ENCODE measurements around the gene CDKN2B. TPM values are rescaled to one million over a fixed set of nuclear protein-coding genes. Genes with fewer than 3 reads are reported as not detected.

The CDKN2B gene
- polyA plus RNA-seq, 1 of the 3 experiments (the other 2 are of a cell fraction): 6.3 TPM

DNA sequence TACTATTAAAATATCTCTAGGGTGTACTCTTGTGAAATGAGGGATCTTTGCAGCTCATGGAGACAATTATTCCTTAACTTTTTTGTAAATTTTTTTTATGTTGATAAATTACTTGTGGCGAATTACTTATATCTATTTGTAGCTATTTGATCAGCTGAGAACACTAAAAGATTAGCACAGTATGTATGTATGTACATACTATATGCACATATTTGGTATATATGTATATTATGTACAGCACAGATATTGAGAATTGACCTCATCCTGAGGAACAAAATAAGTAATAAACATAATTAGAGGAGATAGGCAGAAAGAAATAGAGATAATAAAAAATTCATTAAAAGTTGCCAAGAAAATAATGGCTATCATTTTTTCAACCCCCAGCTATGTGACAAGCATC is 26.7 kb downstream of the CDKN2B start:
- ChIA-PET POLR2A (no interaction called here), CTCF (interaction anchor here (1.4 to 2.5 kb wide), 3 partner anchors 14 to 183 kb away, joined by 3 to 15 read pairs (median 7); partner anchors contain the start of gene CDKN2B)
- Histone ChIP-seq H3K4me2 (no peak overlapping the region), H4K20me1 (ENCODE audit: insufficient read depth) (no peaks in the 10 kb centered on the region), H3K36me3 (replicated peaks in 1 of 2; ENCODE audit: control insufficient read depth in 1 of 2, insufficient read depth in 2 of 2, low read length in 1 of 2) (no peaks in the 10 kb centered on the region), H3K27me3 (ENCODE audit: insufficient read depth) (peaks cover 17% of the 10 kb centered on the region; the same call in 1 of the 2 replicates), H3F3A (replicated peaks; ENCODE audit: insufficient read depth) (no peaks in the 10 kb centered on the region), H2AFZ (ENCODE audit: low read depth) (no peak overlapping the region), H3K9ac (no peak overlapping the region), H3K79me2 (ENCODE audit: insufficient read depth) (no peaks in the 10 kb centered on the region), H3K9me3 (no peaks in the 10 kb centered on the region), H3K4me3 (ENCODE audit: low read depth in 2 of 2, low read length in 1 of 2) (no peak overlapping the region), H3K27ac (ENCODE audit: low read depth in 2 of 2, low read length in 1 of 2) (no peak overlapping the region), H3K4me1 (ENCODE audit: control insufficient read depth in 1 of 2, insufficient read depth in 2 of 2, low read depth in 1 of 2, low read length in 1 of 2) (no peaks in the 10 kb centered on the region; a peak in 1 of 4 replicates), H3K9me2 (no peaks in the 10 kb centered on the region)
- no peak for DNase-seq
- TF ChIP-seq NRF1 (IDR thresholded peaks at IDR 0.05; ENCODE audit: low read depth, low read length) (no peak), RCOR1 (IDR thresholded peaks at IDR 0.05; ENCODE audit: low read length) (no peak), YY1 (IDR thresholded peaks at IDR 0.05; ENCODE audit: low read depth) (no peak)
- WGBS (ENCODE audit: low lambda C conversion rate): 19% methylated on average over 1 of the region's 1 CpG

DNA sequence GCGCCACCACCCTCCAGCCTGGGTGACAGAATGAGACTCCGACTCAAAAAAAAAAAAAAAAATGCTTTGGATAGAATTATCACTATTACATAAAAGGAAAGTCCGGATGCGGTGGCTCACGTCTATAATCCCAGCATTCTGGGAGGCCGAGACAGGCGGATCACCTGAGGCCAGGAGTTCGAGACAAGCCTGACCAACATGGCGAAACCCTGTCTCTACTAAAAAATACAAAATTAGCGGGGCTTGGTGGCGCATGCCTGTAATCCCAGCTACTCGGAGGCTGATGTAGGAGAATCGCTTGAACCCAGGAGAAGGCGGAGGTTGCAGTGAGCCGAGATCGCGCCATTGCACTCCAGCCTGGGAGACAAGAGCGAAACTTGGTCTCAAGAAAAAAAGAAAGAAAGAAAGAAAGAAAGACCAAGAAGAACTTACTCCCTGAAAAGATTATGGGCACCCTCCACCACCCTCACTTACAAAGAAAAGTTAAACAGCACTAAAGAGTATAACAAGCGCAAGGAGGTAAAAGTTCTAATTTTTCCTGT is 32.7 kb downstream of the CDKN2B start:
- no peaks in the 10 kb centered on the region for H3K9me2 ChIP-seq
- H3F3A ChIP-seq (replicated peaks; ENCODE audit: insufficient read depth): peaks cover 11% of the 10 kb centered on the region
- DNase-seq: no peak
- no peaks in the 10 kb centered on the region for H3K9me3 ChIP-seq
- ChIA-PET POLR2A (interaction anchor here (0.5 kb wide), 1 partner anchor 14 kb away, joined by 3 read pairs; no protein-coding TSS in a partner anchor), CTCF (interaction anchor here (1.0 to 3.8 kb wide), 3 partner anchors 32 to 580 kb away, joined by 3 to 20 read pairs (median 6); partner anchors contain the start of gene CDKN2B)
- H2AFZ ChIP-seq (ENCODE audit: low read depth): no peak overlapping the region
- no peak overlapping the region for H3K4me2 ChIP-seq
- H3K4me3 ChIP-seq (ENCODE audit: low read depth in 2 of 2, low read length in 1 of 2): no peak overlapping the region
- TF ChIP-seq NRF1 (IDR thresholded peaks at IDR 0.05; ENCODE audit: low read depth, low read length) (no peak), ELF1 (IDR thresholded peaks at IDR 0.05) (no peak), SMC3 (IDR thresholded peaks at IDR 0.05; ENCODE audit: low read depth, low read length) (no peak), YY1 (IDR thresholded peaks at IDR 0.05; ENCODE audit: low read depth) (no peak), RCOR1 (IDR thresholded peaks at IDR 0.05; ENCODE audit: low read length) (no peak), FOXJ3 (CRISPR knock-in tag; IDR thresholded peaks at IDR 0.05) (no peak), TEAD4 (IDR thresholded peaks at IDR 0.05; ENCODE audit: borderline replicate concordance, insufficient read depth) (no peak), POLR2AphosphoS5 (IDR thresholded peaks at IDR 0.05; ENCODE audit: low read depth, low read length) (no peak), EP300 (IDR thresholded peaks at IDR 0.05; ENCODE audit: borderline replicate concordance in 1 of 2, low read depth in 1 of 2, low read length in 1 of 2) (no peak), GABPA (IDR thresholded peaks at IDR 0.05; ENCODE audit: low read depth) (no peak), GATA2 (CRISPR knock-in tag; IDR thresholded peaks at IDR 0.05) (no peak), FOSL2 (IDR thresholded peaks at IDR 0.05; ENCODE audit: borderline replicate concordance, low read depth) (no peak), RXRA (IDR thresholded peaks at IDR 0.05; ENCODE audit: borderline replicate concordance, low read depth) (no peak), FOXM1 (IDR thresholded peaks at IDR 0.05; ENCODE audit: low read depth) (no peak), MEF2A (IDR thresholded peaks at IDR 0.05; ENCODE audit: borderline replicate concordance, low read depth) (no peak)
- TF ChIP-seq, protein P1, sequence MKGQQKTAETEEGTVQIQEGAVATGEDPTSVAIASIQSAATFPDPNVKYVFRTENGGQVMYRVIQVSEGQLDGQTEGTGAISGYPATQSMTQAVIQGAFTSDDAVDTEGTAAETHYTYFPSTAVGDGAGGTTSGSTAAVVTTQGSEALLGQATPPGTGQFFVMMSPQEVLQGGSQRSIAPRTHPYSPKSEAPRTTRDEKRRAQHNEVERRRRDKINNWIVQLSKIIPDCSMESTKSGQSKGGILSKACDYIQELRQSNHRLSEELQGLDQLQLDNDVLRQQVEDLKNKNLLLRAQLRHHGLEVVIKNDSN (IDR thresholded peaks at IDR 0.05; ENCODE audit: borderline replicate concordance, low read depth): no peak
- TF ChIP-seq, protein P2, sequence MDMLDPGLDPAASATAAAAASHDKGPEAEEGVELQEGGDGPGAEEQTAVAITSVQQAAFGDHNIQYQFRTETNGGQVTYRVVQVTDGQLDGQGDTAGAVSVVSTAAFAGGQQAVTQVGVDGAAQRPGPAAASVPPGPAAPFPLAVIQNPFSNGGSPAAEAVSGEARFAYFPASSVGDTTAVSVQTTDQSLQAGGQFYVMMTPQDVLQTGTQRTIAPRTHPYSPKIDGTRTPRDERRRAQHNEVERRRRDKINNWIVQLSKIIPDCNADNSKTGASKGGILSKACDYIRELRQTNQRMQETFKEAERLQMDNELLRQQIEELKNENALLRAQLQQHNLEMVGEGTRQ (IDR thresholded peaks at IDR 0.05; ENCODE audit: borderline replicate concordance, low read depth, low read length): no peak
- H3K79me2 ChIP-seq (ENCODE audit: insufficient read depth): no peaks in the 10 kb centered on the region
- peaks cover 70% of the 10 kb centered on the region for H3K27me3 ChIP-seq (ENCODE audit: insufficient read depth)
- H3K9ac ChIP-seq: no peak overlapping the region
- no peak overlapping the region for H3K27ac ChIP-seq (ENCODE audit: low read depth in 2 of 2, low read length in 1 of 2)
- H3K36me3 ChIP-seq (replicated peaks in 1 of 2; ENCODE audit: control insufficient read depth in 1 of 2, insufficient read depth in 2 of 2, low read length in 1 of 2): no peaks in the 10 kb centered on the region
- H4K20me1 ChIP-seq (ENCODE audit: insufficient read depth): no peaks in the 10 kb centered on the region
- 45% methylated on average over 19 of the region's 19 CpGs for WGBS (ENCODE audit: low lambda C conversion rate)
- H3K4me1 ChIP-seq (ENCODE audit: control insufficient read depth in 1 of 2, insufficient read depth in 2 of 2, low read depth in 1 of 2, low read length in 1 of 2): peaks cover 0 to 4% of the 10 kb centered on the region in 2 experiments; a peak in 1 of 4 replicates

All from SK-N-SH (cell line).